NK-92 (cell line): Measurements from ENCODE around the gene ZNF543.
"Not testable (repeated sequence)": the region's sequence is repeated elsewhere in the genome, so short reads cannot be mapped to it uniquely, and the experiment has no call there.

Experiments used
- DNase-seq: peaks from one replicate; lab custom pipeline; 2025; ENCODE audit not compliant: unreplicated experiment; lab: John Stamatoyannopoulos, UW

The ZNF543 gene

DNA sequence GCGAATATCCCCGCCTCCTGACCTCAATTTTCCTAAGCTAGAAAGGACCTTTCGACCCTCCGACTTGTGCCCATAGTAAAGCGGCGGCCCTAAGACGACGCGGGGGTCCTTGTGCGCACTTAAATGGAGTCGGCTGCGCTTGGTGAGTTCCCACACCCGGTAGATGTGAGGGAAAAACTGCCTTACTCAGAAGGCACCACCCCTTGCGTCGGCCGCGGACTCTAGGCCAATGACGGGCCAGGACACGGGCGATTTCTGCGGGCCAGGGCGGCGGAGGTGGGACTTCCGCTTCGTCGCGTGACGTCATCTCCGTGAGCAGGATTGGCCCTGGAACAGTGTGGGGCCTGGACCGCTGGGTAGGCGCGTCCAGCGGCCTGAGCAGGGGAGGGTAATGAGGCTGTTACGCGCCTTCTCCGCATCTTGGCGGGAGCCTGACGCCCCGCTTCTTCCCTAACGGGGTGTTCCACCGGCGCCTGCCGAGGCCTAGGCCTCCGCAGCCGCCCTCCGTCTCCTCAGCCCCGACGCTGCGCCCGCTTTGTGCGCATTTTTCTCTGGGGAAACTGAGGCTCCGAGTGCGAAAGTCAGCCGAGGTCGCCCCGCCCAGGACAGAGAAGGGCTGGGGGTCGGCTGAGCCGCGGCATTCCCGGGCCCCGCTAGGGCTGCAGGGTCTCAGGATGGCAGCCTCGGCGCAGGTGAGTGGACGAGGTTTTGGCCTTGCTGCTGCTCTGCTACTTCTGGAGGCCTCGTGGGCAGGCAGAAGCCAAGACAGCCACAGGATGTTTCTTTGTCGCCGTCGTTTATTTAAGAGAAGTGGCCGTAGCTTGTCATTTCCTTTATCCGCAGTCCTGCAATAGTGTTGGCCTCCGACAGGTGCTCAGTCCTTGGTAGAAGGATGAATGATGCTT, at the start of gene ZNF543:
Gene ZNF543 (plus strand): TSS at position 293 of the 905 bp plus-strand sequence. CDS start 382 bp downstream, at position 675.
- peak; percentile 32 for DNase-seq

DNA sequence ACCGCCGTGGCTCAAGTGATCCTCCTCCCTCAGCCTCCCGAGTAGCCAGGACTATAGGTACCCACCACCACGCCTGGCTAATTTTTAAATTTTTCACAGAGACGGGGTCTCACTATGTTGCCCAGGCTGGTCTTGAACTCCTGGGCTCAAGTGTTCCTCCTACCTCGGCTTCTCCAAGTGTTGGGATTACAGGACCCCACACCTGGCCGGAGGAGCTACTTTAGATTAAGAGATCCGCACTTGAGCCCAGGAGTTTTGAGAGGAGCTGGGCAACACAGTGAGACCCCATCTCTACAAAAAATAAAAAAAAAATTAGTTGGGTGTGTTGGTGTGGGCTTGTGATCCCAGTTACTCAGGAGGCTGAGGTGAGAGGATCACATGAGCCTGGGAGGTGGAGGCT, 49.0 kb upstream of the ZNF543 start:
- DNase-seq = no peak

DNA sequence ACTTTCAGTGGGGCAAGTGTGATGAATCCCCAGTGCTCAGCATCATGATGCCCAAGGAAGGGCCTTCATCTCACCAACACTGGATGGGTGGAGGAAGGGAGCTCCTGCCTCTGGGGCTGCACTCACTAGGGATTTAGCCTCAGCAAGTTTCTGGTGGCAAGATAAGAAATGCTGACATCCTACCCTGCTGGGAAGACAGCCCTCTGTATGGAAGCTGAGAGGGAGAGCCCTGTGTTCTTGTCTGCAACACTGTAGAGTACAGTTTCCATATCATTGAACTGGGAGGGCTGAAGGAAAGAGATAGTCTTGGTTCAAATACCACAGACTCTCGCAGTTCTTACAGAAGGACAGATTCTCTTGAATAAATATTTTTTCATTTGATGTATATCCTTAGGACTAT, 47.3 kb upstream of the ZNF543 start:
- no peak for DNase-seq

DNA sequence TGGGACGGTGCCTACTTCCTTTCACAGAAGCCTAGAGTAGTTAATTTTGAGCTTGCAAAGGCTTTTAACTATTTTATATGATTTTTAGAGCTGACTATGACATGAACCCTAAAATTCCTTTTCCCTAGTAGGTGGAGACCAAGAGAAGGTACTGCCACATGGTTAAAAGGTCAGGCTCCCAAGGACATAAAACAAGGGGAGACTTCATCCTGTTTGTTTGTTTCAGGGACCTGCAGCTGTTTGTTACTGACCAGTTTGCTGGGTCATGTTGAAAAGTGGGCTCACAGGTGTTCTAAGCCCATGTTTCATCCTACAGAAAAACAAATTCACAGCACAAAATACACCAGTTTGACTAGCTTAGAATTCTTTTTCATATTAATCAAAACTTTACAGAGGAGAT, 43.8 kb upstream of the ZNF543 start:
- DNase-seq = no peak

DNA sequence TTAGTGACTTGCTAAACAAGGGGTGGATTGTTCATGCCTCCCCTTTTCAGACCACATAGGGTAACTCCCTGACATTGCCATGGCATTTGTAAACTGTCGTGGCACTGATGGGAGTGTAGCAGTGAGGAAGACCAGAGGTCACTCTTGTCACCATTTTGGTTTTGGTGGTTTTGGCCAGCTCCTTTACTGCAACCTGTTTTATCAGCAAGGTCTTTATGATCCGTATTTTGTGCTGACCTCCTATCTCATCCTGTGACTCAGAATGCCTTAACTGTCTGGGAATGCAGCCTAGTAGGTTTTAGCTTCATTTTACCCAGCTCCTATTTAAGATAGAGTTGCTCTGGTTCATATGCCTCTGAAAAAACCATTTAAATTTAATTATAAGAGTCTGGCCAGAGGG, 41.8 kb upstream of the ZNF543 start:
- not testable (repeated sequence) for DNase-seq

DNA sequence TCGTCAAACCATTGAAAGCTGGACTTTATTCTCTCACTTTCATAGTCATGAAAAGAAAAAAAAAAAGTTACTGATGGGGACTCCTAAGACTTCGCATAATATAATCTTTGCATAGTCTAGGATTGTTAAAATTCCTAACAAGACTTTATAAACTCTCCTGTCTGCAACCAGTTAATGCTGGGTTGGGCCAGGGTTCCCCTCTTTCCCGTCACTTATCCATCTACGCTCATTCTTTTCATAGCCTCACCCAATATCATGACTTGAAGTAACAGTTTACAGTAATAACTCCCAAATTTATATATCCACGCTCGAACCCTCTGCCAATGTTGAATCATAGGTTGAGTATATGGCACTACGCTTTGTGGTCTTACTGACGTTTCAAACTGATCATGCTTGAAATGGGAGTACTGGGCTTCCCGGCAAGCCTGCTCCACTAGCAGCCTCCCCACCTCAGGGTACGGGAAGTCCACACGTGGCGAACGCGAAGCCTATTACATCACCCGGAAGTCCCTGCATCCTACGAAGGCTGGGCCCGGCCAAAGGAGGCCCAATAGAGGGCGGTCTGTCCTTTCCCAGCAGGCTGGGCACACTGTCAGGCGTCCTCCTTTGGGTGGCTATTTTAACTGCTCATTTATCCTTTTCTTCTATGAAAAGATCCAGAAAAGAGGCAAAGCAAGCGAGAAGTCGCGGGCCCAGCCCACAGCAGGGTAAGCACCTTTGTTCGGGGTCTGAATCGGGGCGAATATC, 40.7 kb upstream of the ZNF543 start:
- DNase-seq = no peak

DNA sequence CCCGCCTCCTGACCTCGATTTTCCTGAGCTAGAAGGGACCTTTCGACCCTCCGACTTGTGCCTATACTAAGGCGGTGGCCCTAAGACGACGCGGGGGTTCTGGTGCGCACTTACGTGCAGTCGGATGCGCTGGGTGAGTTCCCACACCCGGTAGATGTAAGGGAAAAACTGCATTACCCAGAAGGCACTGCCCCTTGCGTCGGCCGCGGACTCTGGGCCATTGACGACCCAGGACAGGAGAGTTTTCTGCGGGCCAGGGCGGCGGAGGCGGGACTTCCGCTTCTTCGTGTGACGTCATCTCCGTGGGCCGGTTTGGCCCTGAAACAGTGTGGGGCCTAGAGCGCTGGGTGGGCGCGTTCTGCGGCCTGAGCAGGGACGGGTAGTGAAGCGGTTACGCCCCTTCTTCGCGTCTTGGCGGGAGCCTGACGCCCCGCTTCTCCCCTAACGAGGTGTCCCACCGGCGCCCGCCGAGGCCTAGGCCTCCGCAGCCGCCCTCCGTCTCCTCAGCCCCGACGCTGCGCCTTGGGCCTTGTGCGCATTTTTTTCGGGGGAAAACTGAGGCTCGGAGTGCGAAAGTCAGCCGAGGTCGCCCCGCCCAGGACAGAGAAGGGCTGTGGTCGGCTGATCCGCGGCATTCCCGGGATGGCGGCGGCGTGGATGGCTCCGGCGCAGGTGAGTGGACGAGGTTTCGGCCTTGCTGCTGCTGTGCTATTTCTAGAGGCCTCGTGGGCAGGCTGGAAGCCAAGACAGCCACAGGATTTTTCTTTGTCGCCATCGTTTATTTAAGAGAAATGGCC, 39.9 kb upstream of the ZNF543 start, which contains the start of gene ZNF460:
Gene ZNF460 (plus strand): TSS at position 321 of the 797 bp plus-strand sequence. CDS start 322 bp downstream, at position 643.
- peak; percentile 80 for DNase-seq

DNA sequence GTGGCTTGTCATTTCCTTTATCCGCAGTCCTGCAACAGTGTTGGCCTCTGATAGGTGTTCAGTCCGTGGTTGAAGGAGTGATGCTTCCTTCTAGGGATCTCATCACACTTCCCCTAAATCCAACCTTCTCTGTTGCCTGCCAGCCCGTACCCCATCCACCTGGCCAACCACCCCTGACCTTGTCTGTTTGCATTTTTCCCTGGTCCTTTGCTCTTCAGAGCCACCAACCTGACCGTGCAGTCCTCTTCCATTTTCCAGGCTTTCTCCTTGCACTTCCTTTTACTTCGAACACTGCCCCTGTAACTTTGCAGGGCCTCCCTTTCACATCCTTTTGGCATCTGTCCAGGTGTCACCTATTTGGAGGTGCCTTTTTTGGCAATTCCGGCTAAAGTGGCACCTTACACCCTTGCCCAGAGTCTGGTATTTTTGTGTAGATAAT, 39.3 kb upstream of the ZNF543 start:
- no peak for DNase-seq

DNA sequence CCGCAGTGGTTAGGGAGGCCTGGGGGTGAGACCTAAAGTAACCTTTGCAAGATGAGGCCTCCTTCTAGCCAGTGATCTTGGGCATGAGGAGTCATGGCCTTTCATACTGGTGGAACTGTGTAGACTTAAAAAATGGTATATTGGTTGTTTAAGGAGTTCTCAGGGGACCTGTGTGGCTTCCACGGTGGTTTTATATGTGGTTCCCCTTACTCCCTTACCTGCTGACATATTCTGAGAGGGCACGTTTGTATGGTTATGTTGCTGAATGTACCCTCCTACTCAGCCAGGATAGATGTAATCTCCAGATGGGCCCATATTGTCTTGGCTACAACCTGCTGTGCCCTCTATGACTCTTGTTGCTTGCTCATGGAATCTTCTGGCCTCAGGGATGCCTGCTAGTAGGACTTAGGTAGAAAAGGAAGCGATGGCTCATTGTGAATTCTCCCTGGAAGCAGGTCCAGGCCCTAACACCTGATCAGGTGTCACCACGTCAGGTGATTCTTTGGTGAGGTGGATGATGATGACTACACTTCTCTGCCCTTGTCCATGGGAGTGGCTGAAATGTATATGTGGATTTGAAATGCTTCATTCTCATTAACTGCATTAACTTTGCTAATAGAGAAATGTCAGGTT, 38.1 kb upstream of the ZNF543 start:
- no peak for DNase-seq

DNA sequence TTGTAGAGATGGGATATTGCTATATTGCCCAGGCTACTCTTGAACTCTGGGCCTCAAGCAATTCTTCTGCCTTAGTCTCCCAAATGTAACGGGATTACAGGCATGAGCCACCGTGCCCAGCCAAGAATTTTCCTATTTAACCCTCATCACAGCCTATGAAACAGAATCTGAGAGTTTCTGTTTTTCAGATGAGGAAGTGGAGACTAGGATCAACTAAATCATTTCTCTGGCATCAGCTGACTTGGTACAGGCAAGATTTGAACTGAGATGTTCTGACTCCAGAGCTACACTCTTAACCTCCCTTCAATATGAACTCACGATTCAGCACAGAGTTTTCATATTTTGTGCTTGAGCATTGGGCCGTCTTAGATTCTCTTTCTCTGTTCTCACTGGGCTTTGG, 31.9 kb upstream of the ZNF543 start:
- DNase-seq = no peak

DNA sequence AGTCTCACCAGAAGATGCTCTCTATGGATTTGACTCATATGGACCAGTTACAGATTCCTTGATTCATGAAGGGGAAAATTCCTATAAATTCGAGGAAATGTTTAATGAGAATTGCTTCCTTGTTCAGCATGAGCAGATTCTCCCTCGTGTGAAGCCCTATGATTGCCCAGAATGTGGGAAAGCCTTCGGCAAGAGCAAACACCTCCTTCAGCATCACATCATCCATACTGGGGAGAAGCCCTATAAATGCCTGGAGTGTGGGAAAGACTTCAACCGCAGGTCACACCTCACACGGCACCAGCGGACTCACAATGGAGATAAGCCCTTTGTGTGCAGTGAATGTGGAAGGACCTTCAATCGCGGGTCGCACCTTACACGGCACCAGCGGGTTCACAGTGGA, 29.3 kb upstream of the ZNF543 start:
- no peak for DNase-seq

DNA sequence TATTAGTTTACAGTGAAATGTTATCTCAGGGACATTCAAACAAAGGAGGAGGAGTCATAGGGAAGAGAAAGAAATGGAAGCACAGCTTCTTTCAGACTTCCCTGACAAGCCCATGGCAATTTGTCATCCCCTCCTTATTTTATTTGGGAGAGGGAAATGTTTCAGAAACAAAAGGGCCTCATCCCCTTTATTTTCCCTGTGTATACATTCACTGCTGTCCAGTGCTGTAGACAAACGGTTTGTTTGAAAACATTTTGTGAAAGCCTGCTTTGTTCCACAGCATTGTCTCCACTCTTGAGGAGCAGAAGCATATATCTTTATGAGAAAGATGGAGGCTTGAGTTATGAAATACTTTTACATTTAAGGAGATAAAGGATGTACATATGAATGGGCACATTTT, 27.7 kb upstream of the ZNF543 start:
- DNase-seq = no peak

DNA sequence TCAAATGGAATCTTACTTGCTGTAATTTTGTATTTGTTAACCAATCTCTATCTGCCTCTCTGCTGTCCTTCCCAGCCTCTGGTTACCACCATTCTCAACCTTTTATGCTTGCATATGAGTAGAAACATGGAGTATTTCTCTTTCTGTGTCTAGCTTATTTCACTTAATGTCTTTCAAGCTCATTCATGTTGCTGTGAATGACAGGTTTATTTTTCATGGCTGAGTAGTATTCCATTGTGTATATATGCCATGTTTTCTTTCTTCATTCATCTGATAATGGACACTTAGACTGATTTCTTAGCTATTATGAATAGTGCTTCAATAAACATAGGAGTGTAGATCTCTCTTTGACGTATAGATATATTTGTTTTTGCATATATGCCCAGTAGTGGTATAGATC, 26.6 kb upstream of the ZNF543 start:
- no peak for DNase-seq

DNA sequence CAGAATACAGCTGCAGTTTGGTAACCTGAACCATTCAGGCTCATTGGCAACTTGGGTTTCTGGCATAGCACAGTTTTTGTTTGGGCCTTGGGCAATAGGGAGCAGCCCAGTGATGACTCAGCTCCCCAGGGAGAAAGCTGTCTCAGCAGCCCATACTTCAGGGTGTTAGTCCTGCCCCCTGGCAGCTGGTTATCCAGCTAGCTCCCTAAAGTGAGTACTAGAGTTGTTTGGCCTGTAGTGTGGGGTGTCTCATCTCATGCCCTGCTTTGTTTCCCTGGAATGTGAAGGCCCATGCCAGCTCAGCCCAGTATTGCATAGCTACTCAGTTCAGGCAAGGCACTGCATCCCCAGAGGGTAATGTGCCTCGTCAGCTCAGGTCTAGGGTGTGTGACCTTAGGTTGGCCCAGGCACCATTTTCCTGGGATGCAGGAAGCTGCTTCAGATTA, 18.2 kb upstream of the ZNF543 start:
- DNase-seq = no peak

DNA sequence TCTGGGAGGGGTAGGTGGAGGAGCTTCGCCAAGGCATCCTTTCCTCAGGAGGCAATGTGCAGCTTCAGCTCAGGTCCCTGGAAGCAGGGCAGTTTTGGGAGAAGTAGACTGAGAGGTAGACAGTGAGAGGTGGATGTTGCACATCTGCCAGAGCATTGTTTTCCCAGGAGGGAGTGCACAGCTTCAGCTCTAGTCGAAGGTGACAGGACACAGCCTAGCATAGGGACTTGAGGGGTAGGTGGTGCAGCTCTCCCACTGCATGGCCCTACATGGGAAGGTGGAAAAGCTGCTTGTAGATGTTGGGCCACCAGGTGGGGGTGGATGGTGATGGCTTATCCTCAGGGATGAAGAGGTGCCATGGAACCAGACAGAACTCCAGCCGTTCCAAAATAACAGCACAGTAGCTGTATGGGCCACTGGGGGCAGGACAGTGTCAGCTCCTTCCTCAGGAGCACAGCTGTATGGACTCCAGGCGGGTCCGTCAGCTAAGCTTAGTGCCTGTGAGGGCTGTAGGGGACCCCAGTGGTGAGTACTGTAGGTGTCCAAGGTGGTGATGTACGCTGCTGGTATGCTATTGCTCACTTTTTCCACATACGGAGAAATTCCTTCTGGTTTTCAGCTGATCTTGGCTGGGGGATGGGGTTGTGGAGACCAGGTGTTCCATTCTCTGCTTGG, 17.4 kb upstream of the ZNF543 start:
- no peak for DNase-seq

DNA sequence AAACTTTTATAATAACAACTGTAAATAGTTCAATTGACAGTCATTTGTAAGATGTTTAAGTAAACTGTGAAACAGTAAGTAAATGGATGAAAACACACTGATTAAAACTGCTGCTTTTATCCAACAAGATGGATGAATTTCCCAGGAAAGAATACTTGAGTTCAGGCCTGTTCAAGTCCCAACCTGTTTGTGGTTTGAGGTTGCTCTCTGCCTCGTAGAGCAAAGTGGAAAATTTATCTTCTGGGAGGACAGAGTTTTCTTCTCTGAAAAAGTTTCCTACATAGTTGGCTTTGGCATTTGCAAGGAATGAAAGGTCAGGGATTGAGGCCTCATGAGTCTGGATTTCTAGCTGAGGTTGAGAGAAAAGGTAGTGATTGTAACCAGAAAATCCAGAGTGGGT, 15.2 kb upstream of the ZNF543 start:
- DNase-seq = no peak

DNA sequence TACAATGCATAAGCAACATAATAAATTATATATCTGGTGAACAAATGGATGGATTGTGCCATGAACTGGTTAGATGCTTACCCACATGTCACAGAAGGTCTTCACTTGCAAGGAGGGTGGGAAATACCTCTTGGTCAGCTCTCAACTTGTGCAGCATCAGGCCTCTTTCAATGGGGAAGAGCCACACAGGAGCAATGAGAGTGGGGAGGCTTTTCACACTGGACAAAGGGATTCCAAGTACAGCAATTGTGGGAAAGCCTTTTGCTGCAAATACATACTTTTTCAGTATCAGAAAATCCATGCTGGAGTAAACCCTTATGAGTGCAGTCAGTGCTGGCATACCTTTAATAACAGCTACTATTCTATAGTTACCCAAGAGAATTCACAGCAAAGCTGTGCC, 11.8 kb upstream of the ZNF543 start:
- DNase-seq = no peak

DNA sequence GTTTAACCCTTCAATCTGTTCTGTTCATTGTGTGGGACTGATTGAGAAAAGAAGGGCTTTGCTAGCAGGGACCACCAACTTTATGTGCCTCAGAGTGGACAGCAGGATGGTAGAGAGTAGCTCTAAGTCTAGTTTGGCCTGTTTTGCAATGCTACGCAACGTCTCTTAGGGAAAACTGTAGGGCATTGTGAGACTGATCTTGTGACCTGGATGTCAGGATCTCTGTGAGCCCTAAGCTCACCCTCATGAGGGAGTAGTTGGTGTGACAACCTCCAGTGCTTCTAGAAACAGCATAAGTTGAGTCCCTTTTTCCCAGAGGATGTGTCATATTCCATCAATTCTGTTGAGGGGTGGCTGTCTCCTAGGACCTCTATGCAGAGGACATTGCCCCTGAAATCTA, 9.5 kb upstream of the ZNF543 start:
- no peak for DNase-seq

DNA sequence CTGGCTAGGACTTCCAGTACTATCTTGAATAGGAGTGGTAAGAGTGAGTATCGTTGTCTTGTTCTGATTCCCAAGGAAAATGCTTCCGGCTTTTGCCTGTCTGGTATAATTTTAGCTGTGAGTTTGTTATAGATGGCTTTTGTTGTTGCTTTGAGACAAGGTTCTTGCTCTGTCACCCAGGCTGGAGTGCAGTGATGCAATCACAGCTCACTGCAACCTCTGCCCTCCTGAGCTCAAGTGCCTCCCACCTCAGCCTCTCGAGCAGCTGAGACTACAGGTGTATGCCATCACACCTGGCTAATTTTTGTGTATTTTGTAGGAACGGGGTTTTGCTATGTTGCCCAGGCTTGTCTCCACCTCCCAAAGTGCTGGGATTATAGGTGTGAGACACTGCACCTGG, 6.1 kb upstream of the ZNF543 start:
- DNase-seq = no peak

DNA sequence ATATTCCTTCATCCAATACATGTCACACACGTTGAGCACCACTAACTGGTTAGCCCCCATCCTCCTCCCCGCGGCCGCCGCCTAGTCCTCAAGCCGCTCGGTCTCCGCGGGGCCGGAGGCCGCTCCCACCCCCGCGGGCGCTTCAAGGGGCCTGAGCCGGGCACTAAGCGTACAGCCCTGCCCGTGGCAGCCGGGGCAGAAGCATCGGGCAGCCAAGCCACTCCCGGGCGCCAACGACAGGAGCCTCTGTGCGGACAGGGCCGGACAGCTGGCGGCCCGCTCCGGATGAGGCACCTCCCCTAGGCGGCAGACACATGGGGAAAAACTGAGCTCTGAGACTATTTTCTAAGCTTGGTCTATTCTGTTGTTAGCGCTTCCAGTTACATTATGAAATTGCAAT, 2.8 kb upstream of the ZNF543 start:
- no peak for DNase-seq
